Kidney tubule cell (primary cell): ENCODE data around the gene ACSL5.

Experiments
- DNase-seq: peaks from one replicate; pipeline ENCODE4 v3.0.0-alpha.2; 2018; ENCODE audit warnings: low spot score

The ACSL5 gene

GRCh38 chr10:112373912-112374338 is at the start of gene ACSL5:
Gene ACSL5, plus strand, starts transcription at chr10:112374116. Its CDS starts 20,831 bp downstream, at chr10:112394947.
- no peak for DNase-seq

- no peak for DNase-seq
These were observed 46.2 kb upstream of the ACSL5 start for GRCh38 chr10:112327678-112328077.

DNA sequence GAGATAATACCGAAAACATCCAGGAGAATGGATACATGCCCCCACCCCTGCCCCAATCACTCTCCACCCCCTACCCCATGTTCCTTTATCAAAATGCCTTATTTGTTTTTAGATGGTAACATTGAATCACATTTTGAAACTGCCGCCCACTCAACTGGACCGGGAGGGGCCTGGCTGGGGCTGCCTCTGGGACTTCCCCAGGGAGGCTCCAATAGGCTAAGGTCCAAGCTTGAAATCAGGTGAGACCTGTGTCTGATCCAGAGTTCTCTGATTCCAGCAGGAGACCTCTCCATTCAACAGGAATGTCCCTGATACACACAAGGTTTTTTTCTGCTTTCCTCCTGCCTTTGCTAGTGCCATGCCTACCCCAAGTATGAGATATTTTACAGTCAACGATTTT is 43.8 kb upstream of the ACSL5 start:
- DNase-seq, result no peak

DNA sequence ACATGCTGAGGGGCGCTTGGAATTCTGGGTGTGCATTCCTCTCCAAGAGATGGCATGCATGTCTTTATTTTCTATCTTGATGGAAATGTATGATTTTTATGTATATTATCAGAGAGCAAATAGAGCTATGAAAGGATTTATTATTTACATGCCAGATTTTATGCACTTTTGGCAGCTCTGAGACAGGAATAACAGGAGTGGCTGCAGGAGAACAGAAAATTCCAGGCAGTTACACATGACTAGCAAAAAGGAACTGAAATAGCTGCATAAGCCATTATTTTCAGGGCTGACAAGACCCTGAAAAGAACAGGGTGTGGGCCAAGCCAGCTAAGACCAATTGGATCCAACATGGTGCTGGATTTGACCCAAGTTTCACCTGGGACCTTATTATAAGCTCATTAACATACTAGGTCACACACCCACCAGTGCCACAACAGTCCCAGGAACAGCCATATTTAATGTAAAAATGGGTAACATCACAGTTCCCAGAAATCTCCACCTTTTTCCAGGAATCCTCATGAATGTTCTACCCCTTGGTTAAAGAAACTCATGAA is 43.2 kb upstream of the ACSL5 start:
- DNase-seq, result no peak

DNA sequence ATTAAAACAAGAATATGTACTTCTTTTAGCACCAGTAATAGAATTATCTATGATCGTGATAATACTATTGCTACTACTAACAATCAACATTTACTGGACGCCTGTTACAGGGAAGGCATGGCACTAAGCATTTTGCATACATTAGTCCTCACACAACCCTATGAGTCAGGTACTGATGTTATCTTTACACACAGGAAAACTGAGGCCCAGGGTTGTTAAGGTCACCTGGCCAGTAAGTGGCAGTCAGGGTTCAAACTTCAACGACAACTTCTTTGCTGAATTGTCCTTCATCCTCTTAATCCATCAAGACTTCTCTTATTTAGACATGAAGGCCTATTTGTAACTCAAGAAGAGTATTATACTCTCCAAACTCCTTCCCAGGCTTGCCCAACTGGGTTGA is 41.9 kb upstream of the ACSL5 start:
- DNase-seq, result no peak

GRCh38 chr10:112332509-112333228 is 41.2 kb upstream of the ACSL5 start:
- peak; percentile 17 for DNase-seq

DNA sequence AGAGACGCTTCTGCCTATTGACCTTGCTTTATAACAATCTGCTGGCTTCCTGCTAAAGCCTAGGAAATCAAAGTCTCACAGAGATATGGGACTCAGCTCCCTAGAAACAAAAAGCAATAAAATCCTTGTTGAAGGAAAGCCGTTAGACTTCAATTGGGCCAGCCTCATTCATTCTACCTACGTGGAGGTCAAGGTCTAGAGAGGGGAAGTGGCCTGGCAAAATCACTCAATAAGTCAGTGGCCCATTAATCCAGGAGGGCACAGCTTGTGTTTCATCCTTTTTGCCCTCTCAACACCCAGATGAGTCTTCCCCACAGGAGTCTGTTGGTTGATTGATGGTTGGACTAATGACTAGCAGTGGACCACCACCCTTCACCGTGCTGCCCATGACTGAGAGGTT is 40.5 kb upstream of the ACSL5 start:
- DNase-seq, result no peak

DNA sequence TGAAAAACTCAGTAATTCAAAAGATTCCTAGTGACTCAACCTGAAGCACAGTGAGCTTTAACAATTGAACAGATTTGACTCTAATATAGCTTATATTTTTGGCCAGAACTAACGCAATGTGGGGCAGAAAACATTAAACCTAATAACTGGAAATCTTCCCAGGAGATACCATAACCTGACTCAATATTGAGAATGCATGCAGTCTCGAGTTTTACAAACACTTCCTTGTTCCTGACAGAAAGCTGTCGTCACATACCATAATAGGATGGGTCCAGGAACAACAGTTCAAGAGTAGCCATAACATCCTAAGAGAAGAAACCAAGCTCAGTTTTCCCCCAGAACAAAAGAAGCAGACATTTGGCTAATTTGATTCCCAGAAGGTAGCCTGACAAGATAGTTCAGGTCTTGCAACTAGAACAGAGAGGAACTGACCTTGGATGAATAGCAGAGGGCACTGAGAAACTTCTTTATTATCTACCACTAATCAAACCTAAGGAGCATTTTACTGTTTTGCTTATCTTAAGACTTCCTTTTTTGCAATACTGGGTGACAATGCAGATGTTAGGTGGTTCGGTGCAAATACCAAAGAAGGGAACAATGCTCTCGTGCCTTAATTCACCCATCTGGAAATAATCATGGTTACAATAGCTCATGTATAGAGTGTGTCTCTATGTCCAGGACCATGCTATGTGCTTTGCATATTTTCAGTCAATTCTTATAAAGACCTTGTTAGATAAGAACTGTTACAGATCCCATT is 38.6 kb upstream of the ACSL5 start:
- no peak for DNase-seq

GRCh38 chr10:112335868-112336265 is 38.0 kb upstream of the ACSL5 start:
- DNase-seq, result peak; percentile 9

DNA sequence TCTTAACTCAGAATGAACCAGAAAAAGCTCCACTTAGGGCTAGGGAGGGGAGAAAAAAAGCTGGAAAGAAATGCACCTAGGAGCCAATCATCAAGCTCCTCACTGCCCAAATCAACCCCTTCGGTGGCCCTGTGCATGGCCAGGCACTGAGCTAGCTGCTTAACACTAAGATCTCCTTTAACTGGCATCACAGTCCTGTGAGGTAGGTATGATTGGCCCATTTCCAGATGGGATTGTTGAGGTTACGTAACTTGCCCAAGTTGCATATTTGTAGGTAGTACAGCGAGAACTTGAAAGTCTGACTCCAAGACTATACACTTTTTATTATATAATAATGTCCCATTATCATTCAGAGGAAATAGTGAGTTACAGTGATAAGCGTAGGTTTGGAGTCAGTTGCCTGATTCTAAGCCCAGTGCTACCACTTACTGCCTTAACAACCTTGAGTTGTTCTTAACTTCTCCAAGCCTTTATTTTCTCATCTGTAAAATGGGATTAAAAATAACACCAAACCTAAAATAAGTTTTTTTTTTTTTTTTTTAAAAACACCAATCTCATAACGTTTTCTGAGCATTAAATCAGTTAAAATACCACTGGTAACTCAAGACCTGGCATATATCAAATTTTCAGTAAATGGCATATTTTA is 37.2 kb upstream of the ACSL5 start:
- DNase-seq, result no peak

DNA sequence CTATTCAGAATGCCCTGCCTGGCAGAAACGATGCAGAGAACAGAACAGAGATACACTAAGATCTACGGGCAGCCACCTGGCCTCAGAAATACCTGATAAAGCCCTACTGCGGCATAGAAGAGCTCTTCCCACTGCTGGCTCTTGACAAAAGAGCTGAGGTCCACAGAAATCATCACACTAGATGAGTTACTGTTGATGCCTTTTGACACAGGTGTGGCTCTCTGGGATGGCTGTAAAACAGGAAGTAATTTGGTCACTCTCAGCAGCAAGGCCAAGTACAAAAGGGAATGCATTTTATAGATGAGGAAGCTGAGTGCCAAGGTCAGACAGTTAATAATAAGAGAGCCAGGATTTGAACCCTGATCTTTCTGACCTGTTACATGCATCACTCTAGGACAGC is 35.0 kb upstream of the ACSL5 start:
- DNase-seq, result no peak

- DNase-seq, result no peak
These were observed 33.3 kb upstream of the ACSL5 start for GRCh38 chr10:112340601-112341000.

DNA sequence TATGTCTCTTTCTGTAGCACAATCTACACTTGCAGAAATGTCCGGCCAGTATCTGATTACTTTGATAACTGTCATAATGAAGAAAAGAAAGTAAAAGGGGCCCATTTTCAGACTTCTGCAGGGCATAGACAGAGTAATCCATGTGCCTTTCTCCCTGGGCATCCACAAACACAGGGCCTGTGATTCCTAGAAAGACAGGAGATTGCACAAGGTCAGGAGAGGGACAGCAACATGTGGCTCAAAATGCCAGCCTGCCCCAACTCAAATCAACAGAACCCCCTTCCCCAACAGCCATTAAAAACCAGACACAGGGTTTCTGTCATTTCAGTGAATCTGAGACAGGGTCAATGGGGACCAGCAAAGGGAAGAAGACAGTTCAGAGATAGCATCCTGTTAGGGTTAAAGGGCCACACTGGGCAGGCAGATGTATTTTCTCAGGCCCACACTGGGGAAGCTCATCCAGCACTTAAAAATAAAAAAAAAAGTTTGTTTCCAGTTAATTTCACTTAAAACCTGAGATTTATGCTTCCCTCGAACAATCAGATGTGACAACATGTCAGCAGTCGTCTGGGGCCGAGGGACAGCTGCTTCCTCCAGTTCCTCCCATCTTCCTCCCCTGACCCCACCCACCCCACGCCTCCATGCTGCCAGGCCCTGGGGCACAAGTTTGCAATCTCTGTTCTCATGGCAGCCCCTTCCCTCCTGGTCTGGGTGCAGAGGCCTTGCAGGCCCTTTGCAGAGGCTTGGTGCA is 30.7 kb upstream of the ACSL5 start:
- DNase-seq, result no peak

- DNase-seq, result no peak
These were observed 29.7 kb upstream of the ACSL5 start for GRCh38 chr10:112344261-112344660.

- DNase-seq, result no peak
These were observed 28.7 kb upstream of the ACSL5 start for GRCh38 chr10:112345202-112345601.

DNA sequence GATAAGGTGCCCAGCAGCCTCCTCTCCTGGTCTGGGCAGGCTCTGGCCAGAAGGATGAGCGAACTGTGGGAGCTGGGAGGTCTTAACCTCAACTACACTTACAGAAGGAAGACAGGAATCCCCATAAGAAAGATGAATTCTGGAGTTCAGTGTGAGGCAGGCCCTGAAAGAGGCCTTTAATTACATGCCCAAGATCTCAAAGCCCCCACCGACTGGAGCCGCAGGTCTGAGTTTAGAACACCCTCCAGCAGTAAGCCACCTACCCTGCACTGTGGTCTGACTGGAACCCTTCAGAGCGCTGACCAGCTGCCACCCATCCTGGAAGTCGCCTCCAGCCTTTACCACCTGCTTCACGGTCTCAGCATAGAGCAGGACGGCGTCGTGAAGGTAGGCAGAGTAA is 28.2 kb upstream of the ACSL5 start:
- no peak for DNase-seq

- DNase-seq, result no peak
These were observed 27.1 kb upstream of the ACSL5 start for GRCh38 chr10:112346774-112347173.

- no peak for DNase-seq
These were observed 25.9 kb upstream of the ACSL5 start for GRCh38 chr10:112347709-112348671.

- DNase-seq, result no peak
These were observed 25.2 kb upstream of the ACSL5 start for GRCh38 chr10:112348759-112349158.

DNA sequence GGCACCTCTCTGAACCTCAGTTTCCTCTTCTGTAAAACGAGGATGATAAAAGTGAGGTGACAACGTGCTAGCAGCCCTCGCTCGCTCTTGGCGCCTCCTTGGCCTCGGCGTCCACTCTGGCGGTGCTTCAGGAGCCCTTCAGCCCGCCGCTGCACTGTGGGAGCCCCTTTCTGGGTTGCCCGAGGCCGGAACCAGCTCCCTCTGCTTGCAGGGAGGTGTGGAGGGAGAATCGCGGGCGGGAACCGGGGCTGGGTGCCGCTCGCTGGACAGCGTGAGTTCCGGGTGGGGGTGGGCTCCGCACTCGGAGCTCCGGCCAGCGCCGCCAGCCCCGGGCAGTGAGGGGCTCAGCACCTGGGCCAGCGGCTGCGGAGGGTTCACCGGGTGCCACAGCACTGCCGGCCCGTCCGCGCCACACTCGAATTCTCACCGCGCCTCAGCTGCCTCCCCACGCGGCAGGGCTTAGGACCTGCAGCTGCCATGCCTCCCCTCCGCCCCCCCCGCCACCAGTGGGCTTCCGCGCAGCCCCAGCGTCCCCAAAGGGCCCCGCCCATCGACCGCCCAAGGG is 24.3 kb upstream of the ACSL5 start:
- no peak for DNase-seq

DNA sequence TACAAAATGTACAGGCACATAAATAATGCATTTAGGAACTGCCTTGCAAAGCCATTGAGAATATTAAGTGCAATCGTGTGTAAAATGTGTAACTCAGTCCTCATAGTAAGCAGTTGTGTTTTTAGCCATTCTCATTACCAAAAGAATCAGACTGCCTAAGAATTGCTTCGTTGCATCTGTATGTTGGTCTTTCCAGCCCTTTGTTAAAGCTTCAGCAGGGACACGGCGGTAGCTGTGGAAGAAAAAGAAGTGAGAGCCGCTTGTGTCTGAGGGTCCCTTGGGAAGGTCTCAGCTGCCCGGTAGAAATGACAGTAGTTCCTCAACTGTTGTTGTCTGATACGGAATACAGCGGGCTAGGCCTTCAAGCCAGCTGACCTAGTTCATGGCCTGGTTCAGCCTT is 22.8 kb upstream of the ACSL5 start:
- no peak for DNase-seq
